RWPE2 (cell line): ENCODE results near the gene DPH6.

Experiments used
- ATAC-seq: fragments of 200-7000 bp; cut with Tn5 transposase; 3 replicates; pipeline ENCODE4 v1.9.1; 2021; ENCODE audit warnings: low read depth
- DNase-seq: peaks from one replicate; pipeline ENCODE4 v3.0.0-alpha.2; 2020; ENCODE audit warnings: low spot score
- H3K27ac ChIP-seq: fragments of 450-650 bp; 2 replicates; pipeline ENCODE4 v1.5.1; 2017; ENCODE audit warnings: mild to moderate bottlenecking; ENCODE audit not compliant: poor library complexity, severe bottlenecking
- H3K27me3 ChIP-seq: fragments of 250-450 bp; sonication (Bioruptor Pico); 2 replicates; pipeline ENCODE4 v1.5.1; 2021; ENCODE audit warnings: mild to moderate bottlenecking, moderate library complexity; ENCODE audit not compliant: insufficient read depth, poor library complexity, severe bottlenecking
- H3K36me3 ChIP-seq: fragments of 250-450 bp; sonication (Bioruptor Pico); 2 replicates; pipeline ENCODE4 v1.5.1; 2020; ENCODE audit warnings: low read depth, mild to moderate bottlenecking, moderate library complexity
- H3K4me1 ChIP-seq: fragments of 250-450 bp; sonication (Bioruptor Pico); 2 replicates; pipeline ENCODE4 v1.5.1; 2021; ENCODE audit warnings: mild to moderate bottlenecking, moderate library complexity; ENCODE audit not compliant: insufficient read depth, poor library complexity, severe bottlenecking
- H3K4me3 ChIP-seq: fragments of 250-450 bp; sonication (Bioruptor Pico); 2 replicates; pipeline ENCODE4 v1.5.1; 2021; ENCODE audit warnings: mild to moderate bottlenecking, moderate library complexity; ENCODE audit not compliant: severe bottlenecking
- H3K9me3 ChIP-seq: fragments of 250-450 bp; sonication (Bioruptor Pico); 2 replicates; pipeline ENCODE4 v1.5.1; 2021; ENCODE audit warnings: mild to moderate bottlenecking, moderate library complexity; ENCODE audit not compliant: severe bottlenecking
- CTCF ChIP-seq: fragments of 450-650 bp; IDR thresholded peaks from one replicate; pipeline ENCODE4 v1.5.1; 2017; ENCODE audit warnings: mild to moderate bottlenecking, moderate library complexity; ENCODE audit not compliant: poor library complexity, severe bottlenecking

DPH6 gene

DNA sequence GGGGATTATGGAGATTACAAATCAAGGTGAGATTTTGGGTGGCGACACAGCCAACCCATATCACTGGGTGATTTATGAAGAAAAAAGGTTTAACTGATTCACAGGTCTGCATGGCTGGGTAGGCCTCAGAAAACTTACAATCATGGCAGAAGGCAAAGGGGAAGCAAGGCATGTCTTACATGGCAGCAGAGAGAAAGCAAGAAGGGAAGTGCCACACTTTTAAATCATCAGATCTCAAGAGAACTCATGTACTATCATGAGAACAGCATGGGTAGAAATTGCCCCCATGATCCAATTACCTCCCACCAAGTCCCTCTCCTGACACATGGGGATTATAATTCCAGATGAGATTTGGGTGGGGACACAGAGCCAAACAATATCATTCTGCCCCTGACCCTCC lies 59.7 kb downstream of the DPH6 start:
- no peak for DNase-seq
- no peak for TF ChIP-seq CTCF
- ATAC-seq = no peak

GRCh38 chr15:35485411-35485810 lies 60.6 kb downstream of the DPH6 start:
- H3K9me3 ChIP-seq = peaks cover 6% of the 10 kb centered on the region
- H3K27ac ChIP-seq = no peak overlapping the region
- TF ChIP-seq CTCF = no peak

More for the DNA sequence above, 59.7 kb downstream of the DPH6 start:
- no peak overlapping the region for H3K27ac ChIP-seq
- peaks cover 6% of the 10 kb centered on the region for H3K9me3 ChIP-seq
- peaks cover 13% of the 10 kb centered on the region for H3K4me1 ChIP-seq
- H3K27me3 ChIP-seq = no peaks in the 10 kb centered on the region
- H3K4me3 ChIP-seq = no peak overlapping the region
- H3K36me3 ChIP-seq = no peaks in the 10 kb centered on the region

GRCh38 chr15:35484231-35484945 lies 61.6 kb downstream of the DPH6 start:
- ATAC-seq (no peak), DNase-seq (no peak)
- Histone ChIP-seq H3K27ac (no peak overlapping the region), H3K27me3 (no peaks in the 10 kb centered on the region), H3K4me1 (peaks cover 26% of the 10 kb centered on the region), H3K4me3 (no peak overlapping the region), H3K9me3 (peaks cover 6% of the 10 kb centered on the region), H3K36me3 (0 out of 2 replicates have a peak, but pooled peaks cover 4% of the 10 kb centered on the region)
- TF ChIP-seq CTCF = no peak

More at GRCh38 chr15:35485411-35485810, 60.6 kb downstream of the DPH6 start:
- Histone ChIP-seq H3K36me3 (0 out of 2 replicates have a peak, but pooled peaks cover 3% of the 10 kb centered on the region), H3K27me3 (no peaks in the 10 kb centered on the region), H3K4me3 (no peak overlapping the region), H3K4me1 (peaks cover 17% of the 10 kb centered on the region)
- ATAC-seq (no peak), DNase-seq (no peak)

DNA sequence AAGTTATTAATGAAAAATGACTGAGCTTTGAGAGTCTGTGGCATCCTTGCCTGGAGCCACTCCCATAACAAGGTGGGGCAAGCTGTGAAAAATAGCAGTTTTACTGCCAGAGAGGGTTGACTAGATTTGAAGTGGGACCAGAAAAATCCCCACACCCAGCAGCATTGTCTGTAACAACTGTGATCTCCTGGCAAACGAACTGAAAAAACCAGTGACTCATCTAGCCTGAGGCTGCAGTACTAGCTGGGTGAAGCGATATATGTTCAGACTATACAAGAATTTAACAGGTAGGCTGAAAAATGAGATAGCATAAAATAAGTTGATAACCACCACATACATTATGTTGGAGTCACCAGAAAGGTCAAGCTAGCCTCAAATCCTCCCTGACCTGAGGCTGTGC lies 64.0 kb downstream of the DPH6 start:
- Histone ChIP-seq H3K4me3 (no peak overlapping the region), H3K27ac (peak overlapping the region; percentile 43), H3K36me3 (0 out of 2 replicates have a peak, but pooled peaks cover 4% of the 10 kb centered on the region), H3K27me3 (no peaks in the 10 kb centered on the region), H3K4me1 (peaks cover 44% of the 10 kb centered on the region), H3K9me3 (no peaks in the 10 kb centered on the region)
- TF ChIP-seq CTCF = no peak
- peak; percentile 95 for DNase-seq
- ATAC-seq = peak; percentile 95

GRCh38 chr15:35481064-35481463 lies 64.9 kb downstream of the DPH6 start:
- Histone ChIP-seq H3K4me1 (peaks cover 44% of the 10 kb centered on the region), H3K27ac (peak overlapping the region; percentile 43), H3K36me3 (peaks cover 6% of the 10 kb centered on the region; the same call in 1 of the 2 replicates), H3K27me3 (no peaks in the 10 kb centered on the region), H3K9me3 (no peaks in the 10 kb centered on the region), H3K4me3 (no peak overlapping the region)
- ATAC-seq (no peak), DNase-seq (no peak)
- no peak for TF ChIP-seq CTCF
